GM12878 (cell line): ENCODE measurements around the gene CASTOR1. TPM values are rescaled to one million over a fixed set of nuclear protein-coding genes. Genes with fewer than 3 reads are reported as not detected.

ENCODE experiments used
- ATAC-seq: fragments of 200-7000 bp; cut with Tn5 transposase; 3 replicates; pipeline ENCODE4 v1.9.1; 2020; ENCODE audit warnings: mild to moderate bottlenecking, moderate library complexity
- BruUV-seq: library from RNA; stranded (reverse); fragments of 400-500 nt; replicated peaks from 2 replicates; lab custom pipeline; 2021; lab: Mats Ljungman, UMichigan
- CTCF ChIA-PET: fragments of 300-600 bp; sonication (Branson Sonifier 250); formaldehyde crosslinking; extraction: SDS; loops from one replicate; lab custom pipeline; 2021; ENCODE audit warnings: inconsistent platforms; lab: Yijun Ruan, JAX
- POLR2A ChIA-PET: fragments of 350-600 bp; formaldehyde crosslinking; extraction: SDS; loops from one replicate; lab custom pipeline; 2021; ENCODE audit warnings: inconsistent platforms; lab: Charles Lee
- RAD21 ChIA-PET: fragments of 300-600 bp; sonication (Branson Sonifier 250); formaldehyde crosslinking; loops from one replicate; lab custom pipeline; 2023; ENCODE audit warnings: antibody characterized with exemption; ENCODE audit not compliant: unreplicated experiment; lab: Charles Lee
- SMC1A ChIA-PET: fragments of 300-600 bp; sonication (Branson Sonifier 250); formaldehyde crosslinking; loops from one replicate; lab custom pipeline; 2023; ENCODE audit not compliant: unreplicated experiment, uncharacterized antibody; lab: Charles Lee
- DNase-seq: peaks from one replicate; pipeline ENCODE4 v3.0.0-alpha.2; 2011; ENCODE audit warnings: low read depth, low spot score
- FAIRE-seq: peaks from 3 replicates; lab custom pipeline; 2011; peaks lifted over from hg19 to GRCh38; lab: Jason Lieb, UNC
- H2AFZ ChIP-seq: 2 replicates; pipeline ENCODE4 v1.6.0; 2011; ENCODE audit warnings: low read depth, low read length, control low read depth; ENCODE audit not compliant: control insufficient read depth
- H3K27ac ChIP-seq: 2 replicates; pipeline ENCODE4 v1.5.1; 2011; ENCODE audit warnings: control low read depth; ENCODE audit not compliant: control insufficient read depth, insufficient read depth
- H3K27me3 ChIP-seq, 2 experiments: replicated peaks in 1 of 2; 2 replicates each; pipeline versions ENCODE4 v1.6.0 to v1.6.1; 2011; ENCODE audit warnings: low read length in 1 of 2; ENCODE audit not compliant: control insufficient read depth in 2 of 2, insufficient read depth in 2 of 2
- H3K36me3 ChIP-seq, 2 experiments: 2 replicates each; pipeline ENCODE4 v1.5.1; 2011; ENCODE audit warnings: low read length in 1 of 2; ENCODE audit not compliant: control insufficient read depth in 2 of 2, insufficient read depth in 2 of 2
- H3K4me1 ChIP-seq: 2 replicates; pipeline ENCODE4 v1.6.1; 2011; ENCODE audit warnings: mild to moderate bottlenecking, low read length, moderate library complexity, mixed read lengths; ENCODE audit not compliant: control insufficient read depth, insufficient read depth
- H3K4me2 ChIP-seq: 2 replicates; pipeline ENCODE4 v1.6.0; 2011; ENCODE audit warnings: control low read depth; ENCODE audit not compliant: control insufficient read depth, insufficient read depth
- H3K4me3 ChIP-seq: fragments of 200-600 bp; sonication (generic); 2 replicates; pipeline ENCODE4 v1.5.1; 2016
- H3K79me2 ChIP-seq: 2 replicates; pipeline ENCODE4 v1.6.0; 2011; ENCODE audit warnings: low read length; ENCODE audit not compliant: control insufficient read depth, insufficient read depth
- H3K9ac ChIP-seq: 2 replicates; pipeline ENCODE4 v1.8.0; 2011; ENCODE audit warnings: low read length, control low read depth, mixed read lengths; ENCODE audit not compliant: control insufficient read depth, insufficient read depth
- H3K9me3 ChIP-seq: replicated peaks from 3 replicates; pipeline ENCODE4 v1.5.1; 2011; ENCODE audit warnings: mild to moderate bottlenecking, low read length; ENCODE audit not compliant: control insufficient read depth, insufficient read depth
- H4K20me1 ChIP-seq: 2 replicates; pipeline ENCODE4 v1.6.0; 2011; ENCODE audit not compliant: control insufficient read depth, insufficient read depth
- BHLHE40 ChIP-seq, 2 experiments: fragments of 450-650 bp in 1 of 2; IDR thresholded peaks; 2 replicates each; pipeline ENCODE4 v1.6.1; 2011 to 2017; ENCODE audit warnings: low read depth in 2 of 2, borderline replicate concordance in 1 of 2, improper control_type of control experiment in 1 of 2, low read length in 1 of 2, mild to moderate bottlenecking in 1 of 2
- CEBPB ChIP-seq, 2 experiments: fragments of 150-350 bp in 1 of 2; IDR thresholded peaks; 2 replicates each; pipeline ENCODE4 v1.6.1; 2012 to 2014; ENCODE audit warnings: low read depth in 2 of 2, low read length in 2 of 2, borderline replicate concordance in 1 of 2, inconsistent platforms in 1 of 2
- CHD1 ChIP-seq: IDR thresholded peaks from 2 replicates; pipeline ENCODE4 v1.6.1; 2012; ENCODE audit warnings: low read depth, low read length, improper control_type of control experiment
- CREB1 ChIP-seq: IDR thresholded peaks from 2 replicates; pipeline ENCODE4 v1.6.1; 2012; ENCODE audit warnings: low read depth, mild to moderate bottlenecking, inconsistent platforms
- EP300 ChIP-seq, 2 experiments: fragments of 150-350 bp in 1 of 2; IDR thresholded peaks; 2 replicates each; pipeline ENCODE4 v1.6.1; 2011 to 2012; ENCODE audit warnings: low read depth in 2 of 2, low read length in 2 of 2, borderline replicate concordance in 1 of 2, improper control_type of control experiment in 1 of 2, inconsistent platforms in 1 of 2; ENCODE audit not compliant: control insufficient read depth in 1 of 2
- GABPA ChIP-seq: IDR thresholded peaks from 2 replicates; pipeline ENCODE4 v1.6.1; 2014; ENCODE audit warnings: antibody characterized with exemption, low read depth, mild to moderate bottlenecking, inconsistent platforms
- IKZF1 ChIP-seq: fragments of 450-650 bp; conservative IDR thresholded peaks from 2 replicates; pipeline ENCODE4 v1.6.1; 2017; ENCODE audit warnings: antibody characterized with exemption, mild to moderate bottlenecking
- KAT2A ChIP-seq: conservative IDR thresholded peaks from 2 replicates; pipeline ENCODE4 v1.6.1; 2011; ENCODE audit warnings: low read depth, low read length; ENCODE audit not compliant: control insufficient read depth
- MYB ChIP-seq: fragments of 150-350 bp; IDR thresholded peaks from 2 replicates; pipeline ENCODE4 v1.6.1; 2014; ENCODE audit warnings: mild to moderate bottlenecking, low read depth, low read length, borderline replicate concordance
- NRF1 ChIP-seq: conservative IDR thresholded peaks from 2 replicates; pipeline ENCODE4 v1.6.1; 2011; ENCODE audit warnings: mild to moderate bottlenecking, low read depth, low read length, improper control_type of control experiment
- RAD51 ChIP-seq: fragments of 450-650 bp; IDR thresholded peaks from 2 replicates; pipeline ENCODE4 v1.6.1; 2016; ENCODE audit warnings: moderate library complexity, mild to moderate bottlenecking, inconsistent platforms
- SP1 ChIP-seq: IDR thresholded peaks from one replicate; pipeline ENCODE4 v1.6.1; 2011; ENCODE audit warnings: low read depth, low read length
- SREBF2 ChIP-seq: IDR thresholded peaks from 2 replicates; pipeline ENCODE4 v1.6.1; 2012; ENCODE audit warnings: mild to moderate bottlenecking, low read length
- TBL1XR1 ChIP-seq: IDR thresholded peaks from 2 replicates; pipeline ENCODE4 v1.6.1; 2012; ENCODE audit warnings: low read depth, low read length, improper control_type of control experiment
- TCF3 ChIP-seq: IDR thresholded peaks from 2 replicates; pipeline ENCODE4 v1.6.1; 2012; ENCODE audit warnings: low read depth, mild to moderate bottlenecking, low read length, borderline replicate concordance; ENCODE audit not compliant: insufficient read depth
- ZNF622 ChIP-seq: fragments of 450-650 bp; IDR thresholded peaks from 2 replicates; pipeline ENCODE4 v1.6.1; 2017; ENCODE audit warnings: mild to moderate bottlenecking, inconsistent platforms
- WGBS: methylation state at CpG from one replicate; pipeline ENCODE4 v1.1.6; 2016; ENCODE audit warnings: low lambda C conversion rate; ENCODE audit not compliant: insufficient replicate concordance, insufficient coverage; ENCODE audit errors: missing lambda C conversion rate; 5-methylcytosine and 5-hydroxymethylcytosine counted together
- in situ Hi-C: fragments of 300-500 bp; cut with MboI; formaldehyde crosslinking; loops from 9 replicates; pipeline ENCODE4 v1.14.3; 2018; ENCODE audit warnings: mixed read lengths
- intact Hi-C: fragments of 100-400 bp; cut with micrococcal nuclease; formaldehyde crosslinking; loops from one replicate; pipeline ENCODE4 v1.14.2; 2022; ENCODE audit not compliant: unreplicated experiment
- polyA plus RNA-seq, 11 experiments: library from polyadenylated mRNA; depleted of rRNA in 4 of 11; unstranded in 6 of 11; stranded (reverse) in 5 of 11; fragments of >200 nt; fragmentation: Nextera tagmentation in 4 of 11; fragmentation: Illumina TruSeq in 1 of 11; extraction: Ambion mirVana in 4 of 11; extraction: Trizol in 1 of 11; gene quantifications; 1 replicate in 1 of 11; 2 replicates in 10 of 11; pipeline versions ENCODE4 v1.2.1 to v1.2.3, GENCODE V29; 2011 to 2016; ENCODE audit warnings: inconsistent platforms in 2 of 11, missing spikeins in 2 of 11, low read depth in 1 of 11
- total RNA-seq, 4 experiments: library from RNA; depleted of rRNA in 3 of 4; stranded (reverse); fragments of >200 nt in 3 of 4; fragmentation: Illumina TruSeq in 1 of 4; extraction: Trizol in 1 of 4; gene quantifications; 2 replicates each; pipeline versions ENCODE4 v1.2.1 to v1.2.3, GENCODE V29; 2013 to 2021
- TF ChIP-seq, protein P1 (sequence below): IDR thresholded peaks from 2 replicates; pipeline ENCODE4 v1.6.1; 2012; ENCODE audit warnings: low read depth, low read length, improper control_type of control experiment

Gene CASTOR1
- total and polyA plus RNA-seq, 10 of the 15 experiments (the other 5 are each of a cell fraction or from before 2014, with no cell fraction given): 0.31 to 9.1 (median 3.3) TPM

DNA sequence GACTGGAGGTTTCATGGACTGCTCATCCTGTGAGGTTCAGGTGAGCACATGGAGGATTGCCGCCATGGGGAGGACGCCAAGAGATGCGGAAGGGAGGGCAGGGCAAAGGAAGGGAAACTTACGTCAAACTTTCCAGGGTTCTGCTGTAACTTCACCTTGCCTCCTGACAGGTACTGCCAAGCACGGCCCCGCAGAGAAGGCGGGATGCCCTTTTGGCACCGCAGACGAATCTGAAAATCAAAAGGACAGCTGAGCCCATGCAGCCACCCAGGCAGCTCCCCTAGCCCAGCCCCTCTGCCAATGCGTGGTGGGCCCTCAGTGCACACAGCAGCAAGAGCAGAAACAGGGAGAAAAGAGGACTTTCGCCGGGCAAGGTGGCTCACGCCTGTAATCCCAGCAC is 10.0 kb upstream of the CASTOR1 start:
- DNase-seq: no peak
- WGBS: 92% methylated on average over 13 of the region's 13 CpGs
- ChIA-PET CTCF (interaction anchor here (18.4 kb wide), 1 partner anchor 10 kb away, joined by 177 read pairs; the partner anchor contains the start of gene CASTOR1), SMC1A (interaction anchor here (1.5 kb wide), 1 partner anchor 11 kb away, joined by 3 read pairs; no protein-coding TSS in a partner anchor), POLR2A (no interaction called here), RAD21 (no interaction called here)
- H3K4me1 ChIP-seq: peaks cover 24% of the 10 kb centered on the region
- H4K20me1 ChIP-seq: no peaks in the 10 kb centered on the region
- BruUV-seq: no TSS peak
- no peak for TF ChIP-seq ZNF622
- TF ChIP-seq CEBPB (IDR thresholded peaks at IDR 0.05; ENCODE audit: borderline replicate concordance in 1 of 2, low read depth in 2 of 2, low read length in 2 of 2): no peak
- no peak for TF ChIP-seq KAT2A
- TF ChIP-seq NRF1: no peak
- TF ChIP-seq IKZF1: no peak
- TF ChIP-seq CREB1: no peak
- no peak overlapping the region for H3K9ac ChIP-seq
- H3K4me2 ChIP-seq: no peak overlapping the region
- no peak for ATAC-seq
- H3K79me2 ChIP-seq: peaks cover 4% of the 10 kb centered on the region
- no peak overlapping the region for H3K27ac ChIP-seq
- no peak overlapping the region for H3K4me3 ChIP-seq
- peaks cover 26 to 42% of the 10 kb centered on the region in 2 experiments; a peak in 3 of 4 replicates for H3K36me3 ChIP-seq
- no peaks in the 10 kb centered on the region for H3K9me3 ChIP-seq
- intact Hi-C loops (no loop called here), in situ Hi-C loops (no loop called here)
- H3K27me3 ChIP-seq: no peaks in the 10 kb centered on the region
- no peak overlapping the region for H2AFZ ChIP-seq
- FAIRE-seq: no peak

- H3K27me3 ChIP-seq: no peaks in the 10 kb centered on the region
- H3K27ac ChIP-seq: no peak overlapping the region
- H3K4me2 ChIP-seq: no peak overlapping the region
- ChIA-PET CTCF (interaction anchor here (1.1 kb wide), 1 partner anchor 10 kb away, joined by 4 read pairs; no protein-coding TSS in a partner anchor), RAD21 (interaction anchor here (0.6 kb wide), 1 partner anchor 29 kb away, joined by 5 read pairs; no protein-coding TSS in a partner anchor), SMC1A (no interaction called here), POLR2A (no interaction called here)
- H4K20me1 ChIP-seq: no peaks in the 10 kb centered on the region
- H3K79me2 ChIP-seq: peaks cover 1% of the 10 kb centered on the region; the same call in 1 of the 2 replicates
- FAIRE-seq (no peak), ATAC-seq (no peak), DNase-seq (no peak)
- H3K9me3 ChIP-seq: no peaks in the 10 kb centered on the region
- peaks cover 15 to 48% of the 10 kb centered on the region in 2 experiments; a peak in 3 of 4 replicates for H3K36me3 ChIP-seq
- BruUV-seq: no TSS peak
- no peak overlapping the region for H2AFZ ChIP-seq
- intact Hi-C loops: no loop called here
- in situ Hi-C loops: no loop called here
- H3K4me1 ChIP-seq: peaks cover 12% of the 10 kb centered on the region
- no peak overlapping the region for H3K9ac ChIP-seq
- WGBS: 63% methylated on average over 9 of the region's 9 CpGs
- no peak overlapping the region for H3K4me3 ChIP-seq
- TF ChIP-seq GABPA (no peak), TCF3 (no peak), SREBF2 (no peak), RAD51 (no peak), SP1 (no peak), CHD1 (no peak), MYB (no peak), BHLHE40 (IDR thresholded peaks at IDR 0.05; ENCODE audit: borderline replicate concordance in 1 of 2, low read depth in 2 of 2, low read length in 1 of 2) (no peak), TBL1XR1 (no peak), EP300 (IDR thresholded peaks at IDR 0.05; ENCODE audit: borderline replicate concordance in 1 of 2, control insufficient read depth in 1 of 2, low read depth in 2 of 2, low read length in 2 of 2) (no peak)
- TF ChIP-seq, protein P1, sequence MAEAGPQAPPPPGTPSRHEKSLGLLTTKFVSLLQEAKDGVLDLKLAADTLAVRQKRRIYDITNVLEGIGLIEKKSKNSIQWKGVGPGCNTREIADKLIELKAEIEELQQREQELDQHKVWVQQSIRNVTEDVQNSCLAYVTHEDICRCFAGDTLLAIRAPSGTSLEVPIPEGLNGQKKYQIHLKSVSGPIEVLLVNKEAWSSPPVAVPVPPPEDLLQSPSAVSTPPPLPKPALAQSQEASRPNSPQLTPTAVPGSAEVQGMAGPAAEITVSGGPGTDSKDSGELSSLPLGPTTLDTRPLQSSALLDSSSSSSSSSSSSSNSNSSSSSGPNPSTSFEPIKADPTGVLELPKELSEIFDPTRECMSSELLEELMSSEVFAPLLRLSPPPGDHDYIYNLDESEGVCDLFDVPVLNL: no peak
Measured at GRCh38 chr22:30297991-30298701, 8.8 kb upstream of the CASTOR1 start.
